Hematopoietic multipotent progenitor cell treated with erythropoietin and hydrocortisone succinate and interleukin-3 and kit ligand, for 4 days (in vitro differentiated cells): Measurements from ENCODE around the gene FAM221B.

ENCODE experiments used
- DNase-seq: peaks from one replicate; pipeline ENCODE4 v3.0.0-alpha.2; 2015

The FAM221B gene

GRCh38 chr9:35828716-35829083 is at the start of gene FAM221B:
Gene FAM221B, minus strand, starts transcription at chr9:35828732. Its CDS starts 2,571 bp downstream, at chr9:35826161.
- no peak for DNase-seq

DNA sequence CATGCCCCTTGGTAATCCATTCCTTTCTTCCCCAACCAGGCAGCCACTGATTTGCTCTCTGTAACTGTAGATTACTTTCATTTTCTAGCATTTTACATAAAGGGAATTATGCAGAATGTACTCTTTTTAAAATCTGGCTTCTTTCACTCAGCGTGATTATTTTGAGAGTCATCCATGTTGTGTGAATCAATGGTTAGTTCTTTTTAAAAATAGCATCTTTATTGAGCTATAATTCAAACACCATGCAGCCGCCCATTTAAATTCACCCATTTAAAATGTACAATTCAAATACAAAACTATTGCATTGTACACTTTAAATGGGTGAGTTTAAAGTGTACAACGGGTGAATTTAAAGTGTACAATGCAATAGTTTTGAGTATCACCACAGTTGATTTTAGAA is 44.0 kb upstream of the FAM221B start:
- no peak for DNase-seq

GRCh38 chr9:35871545-35871944 is 43.0 kb upstream of the FAM221B start:
- no peak for DNase-seq

DNA sequence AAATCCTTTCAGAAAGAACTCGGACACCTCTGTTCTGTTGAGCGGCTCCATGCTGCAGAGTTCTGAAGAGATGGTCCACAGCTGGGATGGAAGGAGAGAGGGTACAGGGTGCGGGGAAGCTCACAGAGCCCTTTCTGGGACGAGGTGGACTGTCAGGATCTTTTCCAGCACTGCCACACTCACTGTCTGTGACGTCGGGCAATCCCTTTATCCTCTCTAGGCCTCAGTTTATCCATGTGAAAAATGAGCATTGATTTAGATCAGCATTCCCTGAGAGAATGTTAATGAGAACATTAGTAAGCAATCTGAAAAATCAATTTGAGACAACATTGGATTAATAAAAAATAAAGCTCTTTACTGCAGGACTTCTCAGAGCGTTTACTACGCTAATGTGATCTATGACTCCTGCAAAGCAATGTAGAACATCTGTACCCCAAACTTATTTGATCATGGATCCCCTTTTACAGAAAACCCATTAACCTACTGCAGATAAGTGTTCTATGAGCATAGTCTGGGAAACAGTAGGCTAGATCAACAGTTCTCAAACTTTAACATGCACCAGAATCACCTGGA is 41.9 kb upstream of the FAM221B start, which contains the start of gene OR13J1:
TSS of gene OR13J1 (minus strand) at position 51 of the 573 bp plus-strand sequence. CDS start at position 51, 0 bp downstream.
- no peak for DNase-seq

- no peak for DNase-seq
Observed at GRCh38 chr9:35869621-35870216, 41.2 kb upstream of the FAM221B start.

DNA sequence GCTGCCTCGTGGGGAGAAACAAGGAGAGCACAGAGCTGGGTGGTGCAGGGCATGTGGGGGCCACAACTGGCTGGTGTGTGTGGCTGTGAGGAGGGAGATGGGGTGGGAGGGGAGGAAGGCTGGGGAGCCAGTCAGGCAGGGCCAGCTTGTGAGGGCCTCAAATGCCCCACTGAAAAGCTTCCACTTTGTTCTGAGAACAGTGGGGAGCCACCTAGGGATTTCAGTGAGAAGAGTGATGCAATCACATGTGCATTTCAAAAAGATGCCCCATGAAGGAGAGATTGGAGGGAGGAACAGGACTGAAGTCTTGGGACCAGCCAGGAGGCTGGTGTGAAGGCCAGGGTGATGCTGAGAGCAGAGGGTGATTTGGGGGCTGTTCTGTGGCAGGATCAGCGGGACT is 40.4 kb upstream of the FAM221B start:
- no peak for DNase-seq

GRCh38 chr9:35867538-35867937 is 39.0 kb upstream of the FAM221B start:
- DNase-seq = no peak

DNA sequence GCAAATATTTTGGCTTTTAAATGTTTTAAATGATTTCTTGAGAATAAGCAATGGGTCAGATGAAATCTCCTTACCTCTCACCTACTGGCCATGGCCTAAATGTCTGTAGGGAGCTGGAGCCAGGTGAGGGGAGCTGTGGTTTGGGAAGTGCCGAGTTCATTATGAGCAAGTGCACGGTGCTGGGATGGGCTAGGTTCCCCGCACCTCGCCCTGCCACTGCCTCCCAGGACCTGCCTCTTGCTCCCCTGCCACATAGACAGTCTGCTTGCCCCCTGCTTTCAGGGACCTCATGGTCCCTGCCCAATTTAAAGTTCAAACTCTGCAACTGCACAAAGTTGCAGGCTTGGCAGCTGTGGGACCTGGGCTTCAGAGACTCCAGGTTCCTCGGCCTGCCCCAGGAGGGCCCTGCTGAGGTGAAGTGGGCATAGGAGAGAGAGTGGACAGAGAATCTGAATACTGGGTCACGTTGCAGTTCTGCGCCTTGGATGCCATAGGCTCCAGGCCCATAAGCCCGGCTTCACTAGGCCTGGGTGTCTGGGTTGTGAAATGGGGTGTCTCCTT is 36.2 kb upstream of the FAM221B start:
- no peak for DNase-seq

GRCh38 chr9:35863583-35863982 is 35.1 kb upstream of the FAM221B start:
- no peak for DNase-seq

GRCh38 chr9:35862328-35862727 is 33.8 kb upstream of the FAM221B start:
- no peak for DNase-seq

GRCh38 chr9:35861161-35861897 is 32.8 kb upstream of the FAM221B start:
- DNase-seq = no peak

GRCh38 chr9:35859990-35860339 is 31.4 kb upstream of the FAM221B start:
- DNase-seq = no peak

DNA sequence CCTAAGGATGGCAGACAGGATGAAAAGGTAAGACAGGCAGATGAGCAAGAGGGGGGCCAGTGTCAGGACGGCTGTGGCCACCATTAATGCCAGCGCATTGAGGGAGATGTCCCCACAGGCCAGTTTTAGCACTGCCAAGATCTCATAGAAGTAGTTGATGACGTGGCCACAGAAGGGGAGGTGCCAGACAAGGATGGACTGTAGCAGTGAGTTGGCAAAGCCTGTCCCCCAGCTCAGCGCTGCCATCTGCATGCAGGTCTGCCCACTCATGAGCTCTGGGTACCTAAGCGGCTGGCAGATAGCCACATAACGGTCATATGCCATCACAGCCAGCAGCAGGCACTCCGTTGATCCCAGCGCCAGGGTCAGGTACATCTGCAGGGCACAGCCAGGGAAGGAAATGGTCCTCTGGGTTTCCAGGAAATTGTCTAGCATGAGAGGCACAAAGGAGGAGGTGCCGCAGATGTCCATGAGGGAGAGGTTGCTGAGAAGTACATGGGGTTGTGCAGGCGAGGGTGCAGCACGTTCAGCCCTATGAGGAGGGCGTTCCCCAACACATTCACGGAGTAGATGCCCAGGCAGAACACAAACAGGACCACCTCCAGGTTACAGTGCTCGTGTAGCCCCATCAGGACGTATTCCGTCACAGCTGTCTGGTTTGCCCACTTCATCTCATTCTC is 30.9 kb upstream of the FAM221B start:
- peak; percentile 72 for DNase-seq

- DNase-seq = no peak
Observed at GRCh38 chr9:35858458-35858857, 29.9 kb upstream of the FAM221B start.

- DNase-seq = no peak
Observed at GRCh38 chr9:35856882-35857281, 28.4 kb upstream of the FAM221B start.

GRCh38 chr9:35856206-35856605 is 27.7 kb upstream of the FAM221B start:
- no peak for DNase-seq

- DNase-seq = no peak
Observed at GRCh38 chr9:35854091-35854762, 25.7 kb upstream of the FAM221B start.

DNA sequence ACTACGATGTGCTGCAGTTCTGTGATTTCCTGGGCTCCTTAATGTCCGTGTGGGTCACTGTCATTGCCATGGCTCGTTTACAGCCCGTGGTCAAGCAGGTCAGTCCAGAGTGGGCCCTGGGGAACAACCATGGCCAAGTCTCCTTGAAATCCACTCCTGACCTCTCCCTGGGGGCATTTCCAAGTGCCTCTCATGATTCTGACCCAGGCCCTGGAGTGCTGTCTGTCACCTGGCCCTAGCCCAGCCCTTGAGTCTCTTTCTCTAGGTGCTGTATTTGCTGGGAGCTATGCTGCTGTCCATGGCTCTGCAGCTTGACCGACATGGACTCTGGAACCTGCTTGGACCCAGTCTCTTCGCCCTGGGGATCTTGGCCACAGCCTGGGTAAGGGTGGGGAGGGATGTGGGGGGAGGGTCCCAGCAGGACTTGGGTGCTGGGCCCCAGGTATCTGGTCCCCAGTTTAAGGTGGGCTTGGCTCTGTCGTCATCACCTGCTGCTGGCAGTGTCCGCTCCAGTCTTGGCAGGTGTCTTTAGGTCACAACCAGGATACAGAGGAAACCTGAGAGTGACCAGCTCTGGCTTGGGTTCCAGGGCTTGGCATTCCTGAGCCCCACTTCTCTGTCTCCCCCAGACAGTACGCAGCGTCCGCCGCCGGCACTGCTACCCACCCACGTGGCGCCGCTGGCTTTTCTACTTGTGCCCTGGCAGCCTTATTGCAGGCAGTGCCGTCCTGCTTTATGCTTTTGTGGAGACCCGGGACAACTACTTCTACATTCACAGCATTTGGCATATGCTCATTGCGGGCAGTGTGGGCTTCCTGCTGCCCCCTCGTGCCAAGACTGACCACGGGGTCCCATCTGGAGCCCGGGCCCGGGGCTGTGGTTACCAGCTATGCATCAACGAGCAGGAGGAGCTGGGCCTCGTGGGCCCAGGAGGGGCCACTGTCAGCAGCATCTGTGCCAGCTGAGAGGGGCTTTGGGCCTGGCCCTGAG is 24.6 kb upstream of the FAM221B start:
- no peak for DNase-seq

- DNase-seq = no peak
Observed at GRCh38 chr9:35852267-35852815, 23.8 kb upstream of the FAM221B start.

DNA sequence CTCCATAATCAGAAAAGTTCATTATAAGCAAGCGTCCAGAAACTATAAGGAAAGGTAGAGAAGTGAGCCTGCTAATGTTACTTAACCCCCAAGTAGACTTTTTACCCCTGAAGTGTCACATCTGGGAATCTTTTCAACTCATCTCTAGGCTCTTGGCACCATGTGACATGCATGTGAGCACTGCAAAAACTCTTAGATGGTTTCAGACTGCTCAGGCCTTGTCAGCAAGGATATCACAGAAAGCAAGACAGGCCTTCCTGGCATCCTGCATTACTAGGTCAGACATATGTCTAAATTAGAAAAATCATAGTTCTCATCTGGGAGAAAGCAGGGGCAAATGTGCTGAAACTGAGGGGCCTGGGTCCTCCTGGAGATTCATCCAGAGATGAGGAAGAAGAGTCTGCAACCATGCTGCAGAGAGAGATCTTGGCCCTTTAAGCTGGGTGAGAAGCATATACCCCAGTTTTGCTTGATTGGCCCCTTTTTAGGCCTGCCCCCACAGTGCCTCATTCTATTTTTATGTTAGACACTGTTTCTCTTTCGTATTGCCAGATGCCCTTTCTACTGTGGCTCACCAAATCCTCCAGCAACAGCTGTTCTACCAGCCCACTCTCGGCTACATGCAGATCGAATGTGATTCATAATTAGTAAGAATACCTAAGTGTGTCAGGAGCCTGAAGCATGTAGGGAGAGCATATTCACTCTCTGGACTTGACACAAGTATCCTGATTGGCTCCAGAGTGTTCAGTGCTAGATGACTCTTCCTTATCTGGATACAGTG is 19.4 kb upstream of the FAM221B start:
- no peak for DNase-seq
